Measurements from ENCODE around the gene PCDHA3.
"Not testable (repeated sequence)": the region's sequence is repeated elsewhere in the genome, so short reads cannot be mapped to it uniquely, and the experiment has no call there.

PCDHA3 gene

GRCh38 chr5:140801494-140801841 is 611 bp downstream of the PCDHA3 start:
- DNase-seq (ENCODE audit: low spot score in 2 of 2) (no peak), ATAC-seq (ENCODE audit: low read depth) (no peak)
- H3K4me1 Mint-ChIP-seq: no peaks in the 10 kb centered on the region
- peaks cover 9% of the 10 kb centered on the region for H3K9me3 Mint-ChIP-seq
- H3K27ac Mint-ChIP-seq: no peak overlapping the region
- no peak overlapping the region for H3K4me3 Mint-ChIP-seq
- H3K27me3 Mint-ChIP-seq: peaks cover 2% of the 10 kb centered on the region
- peaks cover 1% of the 10 kb centered on the region for H3K36me3 Mint-ChIP-seq

DNA sequence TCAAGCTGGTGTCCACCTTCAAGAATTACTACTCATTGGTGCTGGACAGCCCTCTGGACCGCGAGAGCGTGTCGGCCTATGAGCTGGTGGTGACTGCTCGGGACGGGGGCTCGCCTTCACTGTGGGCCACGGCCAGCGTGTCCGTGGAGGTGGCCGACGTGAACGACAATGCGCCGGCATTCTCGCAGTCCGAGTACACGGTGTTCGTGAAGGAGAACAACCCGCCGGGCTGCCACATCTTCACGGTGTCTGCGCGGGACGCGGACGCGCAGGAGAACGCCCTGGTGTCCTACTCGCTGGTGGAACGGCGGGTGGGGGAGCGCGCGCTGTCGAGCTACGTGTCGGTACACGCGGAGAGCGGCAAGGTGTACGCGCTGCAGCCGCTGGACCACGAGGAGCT is 1.5 kb downstream of the PCDHA3 start:
- not testable (repeated sequence) for H3K4me1 Mint-ChIP-seq; H3K36me3 Mint-ChIP-seq; H3K4me3 Mint-ChIP-seq; DNase-seq (ENCODE audit: low spot score in 2 of 2); H3K9me3 Mint-ChIP-seq; H3K27ac Mint-ChIP-seq; ATAC-seq (ENCODE audit: low read depth); H3K27me3 Mint-ChIP-seq

DNA sequence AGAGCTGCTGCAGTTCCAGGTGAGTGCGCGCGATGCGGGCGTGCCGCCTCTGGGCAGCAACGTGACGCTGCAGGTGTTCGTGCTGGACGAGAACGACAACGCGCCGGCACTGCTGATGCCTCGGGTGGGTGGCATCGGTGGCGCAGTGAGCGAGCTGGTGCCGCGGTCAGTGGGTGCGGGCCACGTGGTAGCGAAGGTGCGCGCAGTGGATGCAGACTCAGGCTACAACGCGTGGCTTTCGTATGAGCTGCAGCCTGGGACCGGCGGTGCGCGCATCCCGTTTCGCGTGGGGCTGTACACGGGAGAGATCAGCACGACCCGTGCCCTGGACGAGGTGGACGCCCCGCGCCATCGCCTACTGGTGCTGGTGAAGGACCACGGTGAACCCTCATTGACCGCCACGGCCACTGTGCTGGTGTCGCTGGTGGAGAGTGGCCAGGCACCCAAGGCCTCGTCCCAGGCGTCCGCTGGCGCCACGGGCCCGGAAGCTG is 2.0 kb downstream of the PCDHA3 start:
- Mint-ChIP-seq H3K27ac (no peak overlapping the region), H3K4me3 (no peak overlapping the region), H3K36me3 (peaks cover 1% of the 10 kb centered on the region), H3K4me1 (no peaks in the 10 kb centered on the region), H3K27me3 (peaks cover 2% of the 10 kb centered on the region), H3K9me3 (peaks cover 9% of the 10 kb centered on the region)
- ATAC-seq (ENCODE audit: low read depth) (no peak), DNase-seq (ENCODE audit: low spot score in 2 of 2) (no peak)

GRCh38 chr5:140806834-140807775 is 6.2 kb downstream of the PCDHA3 start, which contains the start of gene PCDHA4:
PCDHA4 (plus strand) TSS chr5:140807068.
- no peaks in the 10 kb centered on the region for H3K36me3 Mint-ChIP-seq

DNA sequence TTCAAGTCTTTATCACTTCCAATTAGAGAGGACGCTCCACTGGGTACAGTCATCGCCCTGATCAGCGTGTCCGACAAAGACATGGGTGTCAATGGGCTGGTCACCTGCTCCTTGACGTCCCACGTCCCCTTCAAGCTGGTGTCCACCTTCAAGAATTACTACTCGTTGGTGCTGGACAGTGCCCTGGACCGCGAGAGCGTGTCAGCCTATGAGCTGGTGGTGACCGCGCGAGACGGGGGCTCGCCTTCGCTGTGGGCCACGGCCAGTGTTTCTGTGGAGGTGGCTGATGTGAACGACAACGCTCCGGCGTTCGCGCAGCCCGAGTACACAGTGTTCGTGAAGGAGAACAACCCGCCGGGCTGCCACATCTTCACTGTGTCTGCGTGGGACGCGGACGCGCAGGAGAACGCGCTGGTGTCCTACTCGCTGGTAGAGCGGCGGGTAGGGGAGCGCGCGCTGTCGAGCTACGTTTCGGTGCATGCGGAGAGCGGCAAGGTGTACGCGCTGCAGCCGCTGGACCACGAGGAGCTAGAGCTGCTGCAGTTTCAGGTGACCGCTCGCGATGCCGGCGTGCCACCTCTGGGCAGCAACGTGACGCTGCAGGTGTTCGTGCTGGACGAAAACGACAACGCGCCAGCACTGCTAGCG is 7.5 kb downstream of the PCDHA3 start:
- H3K36me3 Mint-ChIP-seq; H3K27ac Mint-ChIP-seq; ATAC-seq (ENCODE audit: low read depth); H3K4me1 Mint-ChIP-seq; DNase-seq (ENCODE audit: low spot score in 2 of 2); H3K27me3 Mint-ChIP-seq; H3K4me3 Mint-ChIP-seq: not testable (repeated sequence)
- peaks cover 13% of the 10 kb centered on the region for H3K9me3 Mint-ChIP-seq

More at GRCh38 chr5:140806834-140807775, 6.2 kb downstream of the PCDHA3 start, which contains the start of gene PCDHA4:
- ATAC-seq (ENCODE audit: low read depth) (no peak), DNase-seq (ENCODE audit: low spot score in 2 of 2) (no peak)
- Mint-ChIP-seq H3K27me3 (peaks cover 2% of the 10 kb centered on the region), H3K4me1 (no peaks in the 10 kb centered on the region), H3K9me3 (peaks cover 9% of the 10 kb centered on the region), H3K27ac (no peak within 1 kb of the TSS), H3K4me3 (peak within 1 kb of the TSS; percentile 27)

- DNase-seq (ENCODE audit: low spot score in 2 of 2): no peak
- peaks cover 12% of the 10 kb centered on the region for H3K9me3 Mint-ChIP-seq
- no peak for ATAC-seq (ENCODE audit: low read depth)
- peaks cover 3% of the 10 kb centered on the region for H3K36me3 Mint-ChIP-seq
- H3K4me3 Mint-ChIP-seq: no peak overlapping the region
- peaks cover 2% of the 10 kb centered on the region for H3K27me3 Mint-ChIP-seq
- H3K27ac Mint-ChIP-seq: no peak overlapping the region
- no peaks in the 10 kb centered on the region for H3K4me1 Mint-ChIP-seq
Measured at GRCh38 chr5:140808889-140809291, 8.0 kb downstream of the PCDHA3 start.

DNA sequence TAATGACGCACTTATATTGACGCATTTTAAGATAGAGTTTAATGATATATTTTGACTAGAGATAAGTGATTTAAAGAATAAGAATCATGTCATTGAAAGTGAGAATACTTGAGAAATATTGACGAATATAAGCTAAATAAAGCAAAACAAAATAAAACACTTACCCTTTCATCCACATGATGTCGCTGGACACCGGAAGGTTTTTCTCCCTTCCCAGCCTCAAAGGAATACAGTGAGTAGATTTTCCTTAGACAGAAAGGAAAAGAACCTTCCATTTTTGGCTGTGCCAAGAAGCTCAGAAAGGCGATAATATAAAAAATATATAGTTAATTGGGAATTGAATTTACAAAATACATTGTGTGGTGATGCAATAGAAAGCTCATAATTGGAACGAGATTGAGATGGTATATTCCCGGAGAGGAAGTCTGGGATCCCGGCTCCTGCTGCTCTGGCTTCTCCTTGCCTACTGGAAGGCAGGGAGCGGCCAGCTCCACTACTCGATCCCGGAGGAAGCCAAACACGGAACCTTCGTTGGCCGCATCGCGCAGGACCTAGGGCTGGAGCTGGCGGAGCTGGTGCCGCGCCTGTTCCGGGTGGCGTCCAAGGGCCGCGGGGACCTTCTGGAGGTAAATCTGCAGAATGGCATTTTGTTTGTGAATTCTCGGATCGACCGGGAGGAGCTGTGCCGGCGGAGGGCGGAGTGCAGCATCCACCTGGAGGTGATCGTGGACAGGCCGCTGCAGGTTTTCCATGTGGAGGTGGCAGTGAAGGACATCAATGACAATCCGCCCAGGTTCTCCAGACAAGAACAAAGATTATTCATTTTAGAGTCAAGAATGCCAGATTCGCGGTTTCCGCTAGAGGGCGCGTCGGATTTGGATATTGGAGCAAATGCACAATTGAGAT is 20.8 kb downstream of the PCDHA3 start, which contains the start of gene PCDHA5:
Gene PCDHA5 (plus strand): TSS at position 239 of the 906 bp plus-strand sequence.
- Mint-ChIP-seq H3K4me3 (no peak within 1 kb of the TSS), H3K27ac (no peak within 1 kb of the TSS), H3K4me1 (no peaks in the 10 kb centered on the region), H3K9me3 (peaks cover 2% of the 10 kb centered on the region), H3K36me3 (no peaks in the 10 kb centered on the region), H3K27me3 (peaks cover 3% of the 10 kb centered on the region)
- DNase-seq (ENCODE audit: low spot score in 2 of 2) (no peak), ATAC-seq (ENCODE audit: low read depth) (no peak)

DNA sequence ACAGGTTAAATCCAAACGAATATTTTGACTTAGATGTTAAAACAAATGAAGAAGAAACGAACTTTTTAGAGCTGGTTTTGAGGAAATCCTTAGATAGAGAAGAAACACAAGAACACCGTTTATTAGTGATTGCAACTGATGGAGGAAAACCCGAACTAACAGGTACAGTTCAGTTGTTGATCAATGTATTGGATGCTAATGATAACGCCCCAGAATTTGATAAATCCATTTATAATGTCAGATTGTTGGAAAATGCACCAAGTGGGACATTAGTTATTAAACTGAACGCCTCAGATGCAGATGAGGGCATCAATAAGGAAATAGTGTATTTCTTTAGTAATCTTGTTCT is 21.4 kb downstream of the PCDHA3 start:
- no peak for DNase-seq (ENCODE audit: low spot score in 2 of 2)
- Mint-ChIP-seq H3K9me3 (peaks cover 4% of the 10 kb centered on the region), H3K4me1 (no peaks in the 10 kb centered on the region), H3K4me3 (no peak overlapping the region), H3K36me3 (no peaks in the 10 kb centered on the region), H3K27ac (no peak overlapping the region), H3K27me3 (peaks cover 5% of the 10 kb centered on the region)
- ATAC-seq (ENCODE audit: low read depth): no peak

- H3K27ac Mint-ChIP-seq; H3K27me3 Mint-ChIP-seq; H3K36me3 Mint-ChIP-seq; H3K4me3 Mint-ChIP-seq; H3K4me1 Mint-ChIP-seq; DNase-seq (ENCODE audit: low spot score in 2 of 2); H3K9me3 Mint-ChIP-seq; ATAC-seq (ENCODE audit: low read depth): not testable (repeated sequence)
Measured at GRCh38 chr5:140822969-140823368, 22.1 kb downstream of the PCDHA3 start.

DNA sequence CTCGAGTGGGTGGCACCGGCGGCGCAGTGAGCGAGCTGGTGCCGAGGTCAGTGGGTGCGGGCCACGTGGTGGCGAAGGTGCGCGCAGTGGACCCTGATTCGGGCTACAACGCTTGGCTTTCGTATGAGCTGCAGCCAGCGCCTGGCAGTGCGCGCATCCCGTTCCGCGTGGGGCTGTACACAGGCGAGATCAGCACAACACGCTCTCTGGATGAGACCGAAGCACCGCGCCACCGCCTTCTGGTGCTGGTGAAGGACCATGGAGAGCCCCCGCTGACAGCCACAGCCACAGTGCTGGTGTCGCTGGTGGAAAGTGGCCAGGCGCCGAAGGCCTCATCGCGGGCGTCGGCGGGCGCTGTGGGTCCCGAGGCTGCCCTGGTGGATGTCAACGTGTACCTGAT is 22.6 kb downstream of the PCDHA3 start:
- peaks cover 4% of the 10 kb centered on the region for H3K27me3 Mint-ChIP-seq
- peaks cover 4% of the 10 kb centered on the region for H3K9me3 Mint-ChIP-seq
- H3K4me1 Mint-ChIP-seq: no peaks in the 10 kb centered on the region
- ATAC-seq (ENCODE audit: low read depth): no peak
- no peak overlapping the region for H3K27ac Mint-ChIP-seq
- H3K4me3 Mint-ChIP-seq: no peak overlapping the region
- H3K36me3 Mint-ChIP-seq: no peaks in the 10 kb centered on the region
- DNase-seq (ENCODE audit: low spot score in 2 of 2): no peak

- Mint-ChIP-seq H3K27me3 (peaks cover 7% of the 10 kb centered on the region), H3K4me1 (no peaks in the 10 kb centered on the region), H3K27ac (no peak within 1 kb of the TSS), H3K9me3 (peaks cover 5% of the 10 kb centered on the region), H3K36me3 (no peaks in the 10 kb centered on the region), H3K4me3 (no peak within 1 kb of the TSS)
- DNase-seq (ENCODE audit: low spot score in 2 of 2) (no peak), ATAC-seq (ENCODE audit: low read depth) (no peak)
Measured at GRCh38 chr5:140827704-140828361, 27.0 kb downstream of the PCDHA3 start, which contains the start of gene PCDHA6. PCDHA6 (plus strand) TSS chr5:140827960; CDS start chr5:140828092, 132 bp downstream.

- Mint-ChIP-seq H3K27ac (no peak overlapping the region), H3K9me3 (peaks cover 7% of the 10 kb centered on the region), H3K4me3 (no peak overlapping the region), H3K36me3 (no peaks in the 10 kb centered on the region), H3K27me3 (peaks cover 9% of the 10 kb centered on the region), H3K4me1 (no peaks in the 10 kb centered on the region)
- DNase-seq (ENCODE audit: low spot score in 2 of 2) (no peak), ATAC-seq (ENCODE audit: low read depth) (no peak)
Measured at GRCh38 chr5:140828362-140828737, 27.5 kb downstream of the PCDHA3 start.
